GM18505 (cell line): ENCODE results near the gene MAD2L1BP.
A peak's percentile ranks its signal among the peaks of the same experiment; 100 is the strongest.
"Not testable (repeated sequence)": the region's sequence is repeated elsewhere in the genome, so short reads cannot be mapped to it uniquely, and the experiment has no call there.

Experiments used
- ATAC-seq: cut with Tn5 transposase; IDR thresholded peaks from one replicate; pipeline ENCODE4 v1.9.1; 2021; ENCODE audit not compliant: unreplicated experiment
- POLR2A ChIP-seq: IDR thresholded peaks from 4 replicates; pipeline ENCODE4 v1.6.1; 2011; ENCODE audit warnings: borderline replicate concordance; ENCODE audit not compliant: insufficient read depth, insufficient read length; ENCODE audit errors: extremely low read depth

Gene MAD2L1BP, protein sequence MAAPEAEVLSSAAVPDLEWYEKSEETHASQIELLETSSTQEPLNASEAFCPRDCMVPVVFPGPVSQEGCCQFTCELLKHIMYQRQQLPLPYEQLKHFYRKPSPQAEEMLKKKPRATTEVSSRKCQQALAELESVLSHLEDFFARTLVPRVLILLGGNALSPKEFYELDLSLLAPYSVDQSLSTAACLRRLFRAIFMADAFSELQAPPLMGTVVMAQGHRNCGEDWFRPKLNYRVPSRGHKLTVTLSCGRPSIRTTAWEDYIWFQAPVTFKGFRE

GRCh38 chr6:43635387-43636307 lies at the start of gene MAD2L1BP:
Gene MAD2L1BP (plus strand): TSS chr6:43635840. CDS start chr6:43635876, 36 bp downstream.
- peak; percentile 78 for ATAC-seq
- TF ChIP-seq POLR2A: peak; percentile 94

DNA sequence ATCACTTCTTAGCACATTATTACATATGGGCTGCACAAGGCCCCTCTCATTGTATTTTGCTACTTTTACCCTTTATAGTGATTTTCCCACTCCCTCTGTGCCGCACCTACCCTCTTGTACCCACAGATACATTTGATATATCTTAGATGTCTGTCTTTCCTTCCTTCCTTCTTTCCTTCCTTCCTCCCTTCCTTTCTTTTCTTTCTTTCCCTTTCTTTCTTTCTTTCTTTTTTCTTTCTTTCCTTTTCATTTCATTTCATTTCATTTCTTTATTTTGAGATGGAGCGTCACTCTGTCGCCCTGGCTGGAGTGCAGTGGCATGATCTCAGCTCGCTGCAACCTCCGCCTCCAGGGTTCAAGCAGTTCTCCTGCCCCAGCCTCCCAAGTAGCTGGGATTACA lies 47.4 kb upstream of the MAD2L1BP start:
- no peak for TF ChIP-seq POLR2A
- ATAC-seq: no peak

- ATAC-seq: not testable (repeated sequence)
These were observed 46.1 kb upstream of the MAD2L1BP start for GRCh38 chr6:43589564-43589963.

- ATAC-seq: no peak
- TF ChIP-seq POLR2A: no peak
These were observed 41.7 kb upstream of the MAD2L1BP start for GRCh38 chr6:43593938-43594337.

GRCh38 chr6:43600595-43600994 lies 35.0 kb upstream of the MAD2L1BP start:
- TF ChIP-seq POLR2A: no peak
- ATAC-seq: no peak

- ATAC-seq: no peak
- TF ChIP-seq POLR2A: no peak
These were observed 31.5 kb upstream of the MAD2L1BP start for GRCh38 chr6:43604174-43604573.

- ATAC-seq: no peak
- TF ChIP-seq POLR2A: no peak
These were observed 29.6 kb upstream of the MAD2L1BP start for GRCh38 chr6:43606019-43606418.

DNA sequence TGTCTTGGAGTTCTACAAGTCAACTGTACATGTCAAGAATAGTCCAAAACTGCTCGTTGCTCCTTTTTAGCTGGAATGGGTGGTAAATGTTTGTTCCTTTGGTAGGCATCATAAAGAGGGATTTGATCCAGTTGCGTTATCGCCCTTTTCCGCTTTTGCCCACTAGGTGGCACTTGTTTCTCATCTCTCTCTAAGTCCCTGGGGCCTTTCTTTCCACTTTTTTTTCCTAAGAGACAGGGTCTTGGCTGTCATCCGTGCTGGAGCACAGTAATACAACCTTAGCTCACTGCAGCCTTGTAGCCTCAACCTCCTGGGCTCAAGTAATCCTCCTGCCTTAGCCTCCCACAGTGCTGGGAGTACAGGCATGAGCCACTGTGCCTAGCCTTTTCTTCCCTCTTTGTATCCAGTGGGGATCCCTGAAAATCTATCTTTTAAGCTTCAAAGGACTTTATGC lies 27.3 kb upstream of the MAD2L1BP start:
- ATAC-seq: no peak

DNA sequence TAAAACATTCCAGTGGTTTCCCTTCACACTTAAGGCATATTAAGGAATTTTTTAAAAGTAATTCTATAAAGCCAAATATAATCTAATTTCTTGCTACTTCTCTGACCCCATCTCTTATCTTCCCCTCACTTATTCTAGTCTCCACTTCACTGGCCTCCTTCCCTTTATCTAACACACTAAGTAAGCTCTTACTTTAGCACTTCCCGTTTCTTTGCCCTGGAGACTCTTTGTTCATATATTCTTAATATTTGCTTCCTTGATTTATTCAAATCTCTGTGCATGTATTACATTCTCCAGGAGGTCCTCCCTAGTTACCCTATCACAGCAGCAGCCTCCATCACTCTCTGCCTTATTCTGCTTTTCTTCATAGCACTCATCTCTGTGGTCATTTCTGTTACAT lies 26.8 kb upstream of the MAD2L1BP start:
- no peak for TF ChIP-seq POLR2A
- ATAC-seq: no peak

More for the DNA sequence above, 27.3 kb upstream of the MAD2L1BP start:
- TF ChIP-seq POLR2A: no peak

DNA sequence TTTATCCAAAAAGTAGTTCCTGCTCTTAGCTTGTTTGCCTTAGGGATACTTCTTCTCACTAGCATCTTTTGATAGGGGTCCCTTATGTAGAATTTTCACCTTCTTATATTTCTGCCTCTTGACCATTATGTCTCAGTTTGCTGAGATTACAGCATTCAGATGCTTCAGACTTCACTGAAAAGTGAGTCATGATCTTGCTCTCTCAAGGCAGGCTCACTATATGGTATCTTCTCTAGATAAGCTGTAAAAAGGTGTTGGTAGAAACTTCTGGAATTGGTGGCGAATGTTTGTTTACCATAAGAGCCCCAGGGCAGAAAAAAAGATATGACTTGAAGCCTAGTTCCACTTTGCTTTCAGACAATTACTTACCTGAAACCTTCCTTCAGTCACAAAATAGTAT lies 26.2 kb upstream of the MAD2L1BP start:
- no peak for ATAC-seq
- no peak for TF ChIP-seq POLR2A

DNA sequence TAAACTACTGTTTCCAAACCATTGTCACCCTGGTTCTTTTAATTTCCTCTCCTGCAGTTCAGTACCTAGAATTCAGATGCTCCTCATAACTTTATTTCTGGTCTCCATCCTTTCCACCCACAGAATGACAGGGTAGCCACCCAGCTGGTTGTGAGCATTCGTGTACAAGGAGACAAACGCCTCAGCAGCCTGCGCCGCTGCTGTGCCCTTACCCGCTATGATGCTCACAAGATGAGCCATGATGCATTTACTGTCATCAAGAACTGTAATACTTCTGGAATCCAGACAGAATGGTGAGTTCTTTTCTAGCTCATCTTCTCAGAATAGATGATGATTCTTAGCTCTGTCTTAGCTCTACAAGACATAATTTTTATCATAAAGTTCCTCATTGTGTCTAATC lies 25.2 kb upstream of the MAD2L1BP start:
- TF ChIP-seq POLR2A: no peak
- no peak for ATAC-seq

DNA sequence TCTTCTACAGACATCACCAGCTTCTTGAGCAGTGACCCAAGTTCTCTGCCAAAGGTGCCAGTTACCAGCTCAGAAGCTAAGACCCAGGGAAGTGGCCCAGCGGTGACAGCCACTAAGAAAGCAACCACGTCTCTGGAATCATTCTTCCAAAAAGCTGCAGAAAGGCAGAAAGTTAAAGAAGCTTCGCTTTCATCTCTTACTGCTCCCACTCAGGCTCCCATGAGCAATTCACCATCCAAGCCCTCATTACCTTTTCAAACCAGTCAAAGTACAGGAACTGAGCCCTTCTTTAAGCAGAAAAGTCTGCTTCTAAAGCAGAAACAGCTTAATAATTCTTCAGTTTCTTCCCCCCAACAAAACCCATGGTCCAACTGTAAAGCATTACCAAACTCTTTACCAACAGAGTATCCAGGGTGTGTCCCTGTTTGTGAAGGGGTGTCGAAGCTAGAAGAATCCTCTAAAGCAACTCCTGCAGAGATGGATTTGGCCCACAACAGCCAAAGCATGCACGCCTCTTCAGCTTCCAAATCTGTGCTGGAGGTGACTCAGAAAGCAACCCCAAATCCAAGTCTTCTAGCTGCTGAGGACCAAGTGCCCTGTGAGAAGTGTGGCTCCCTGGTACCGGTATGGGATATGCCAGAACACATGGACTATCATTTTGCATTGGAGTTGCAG lies 21.8 kb upstream of the MAD2L1BP start:
- no peak for TF ChIP-seq POLR2A
- no peak for ATAC-seq

GRCh38 chr6:43614396-43614730 lies 21.3 kb upstream of the MAD2L1BP start:
- no peak for TF ChIP-seq POLR2A
- ATAC-seq: no peak
